GM12873 (cell line): Measurements from ENCODE around the gene AASS.

Source experiments
- TF ChIP-seq, protein P1 (sequence below): IDR thresholded peaks from 2 replicates; pipeline ENCODE4 v1.5.1; 2012; ENCODE audit warnings: low read depth, mild to moderate bottlenecking, moderate library complexity, low read length, control low read depth; ENCODE audit not compliant: insufficient read depth; ENCODE audit errors: missing control alignments

Gene AASS

DNA sequence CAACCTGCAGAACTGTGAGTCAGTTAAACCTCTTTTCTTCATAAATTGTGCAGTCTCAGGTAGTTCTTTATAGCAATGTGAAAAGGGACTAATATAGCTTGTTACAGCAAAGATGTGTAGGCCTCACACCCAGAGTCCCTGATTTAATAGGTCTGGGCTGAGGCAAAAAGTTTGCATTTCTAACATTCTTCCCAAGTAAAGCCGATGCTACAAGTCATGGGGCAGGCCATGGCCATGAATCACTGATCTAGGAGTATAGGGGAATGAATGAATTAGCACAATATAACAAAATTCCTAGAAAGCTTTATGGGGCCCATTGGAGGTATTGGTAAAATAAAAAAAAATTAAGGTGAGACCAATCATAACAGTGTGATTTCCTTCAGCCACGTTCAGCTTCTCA, 11.5 kb upstream of the AASS start:
- TF ChIP-seq, protein P1, sequence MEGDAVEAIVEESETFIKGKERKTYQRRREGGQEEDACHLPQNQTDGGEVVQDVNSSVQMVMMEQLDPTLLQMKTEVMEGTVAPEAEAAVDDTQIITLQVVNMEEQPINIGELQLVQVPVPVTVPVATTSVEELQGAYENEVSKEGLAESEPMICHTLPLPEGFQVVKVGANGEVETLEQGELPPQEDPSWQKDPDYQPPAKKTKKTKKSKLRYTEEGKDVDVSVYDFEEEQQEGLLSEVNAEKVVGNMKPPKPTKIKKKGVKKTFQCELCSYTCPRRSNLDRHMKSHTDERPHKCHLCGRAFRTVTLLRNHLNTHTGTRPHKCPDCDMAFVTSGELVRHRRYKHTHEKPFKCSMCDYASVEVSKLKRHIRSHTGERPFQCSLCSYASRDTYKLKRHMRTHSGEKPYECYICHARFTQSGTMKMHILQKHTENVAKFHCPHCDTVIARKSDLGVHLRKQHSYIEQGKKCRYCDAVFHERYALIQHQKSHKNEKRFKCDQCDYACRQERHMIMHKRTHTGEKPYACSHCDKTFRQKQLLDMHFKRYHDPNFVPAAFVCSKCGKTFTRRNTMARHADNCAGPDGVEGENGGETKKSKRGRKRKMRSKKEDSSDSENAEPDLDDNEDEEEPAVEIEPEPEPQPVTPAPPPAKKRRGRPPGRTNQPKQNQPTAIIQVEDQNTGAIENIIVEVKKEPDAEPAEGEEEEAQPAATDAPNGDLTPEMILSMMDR, result no peak

DNA sequence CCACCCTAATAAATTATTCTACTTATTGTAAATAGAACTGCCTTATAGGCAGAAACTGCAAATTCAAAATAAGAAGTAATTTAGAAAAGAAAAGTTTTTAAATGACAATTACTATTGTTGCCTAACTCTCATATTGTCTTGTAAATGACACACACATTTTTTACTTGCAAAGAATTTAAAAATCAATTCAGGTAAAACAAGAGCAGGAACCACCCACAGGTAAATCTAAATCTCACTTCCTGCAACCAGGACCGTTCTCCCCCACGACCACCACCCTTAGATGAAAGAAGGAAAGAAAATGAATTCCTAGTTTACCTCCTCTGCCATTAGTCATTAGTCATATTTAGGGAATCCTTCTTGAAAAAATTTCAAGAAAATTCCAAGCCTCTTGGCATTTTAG, 4.8 kb upstream of the AASS start:
- TF ChIP-seq, protein P1, result no peak

DNA sequence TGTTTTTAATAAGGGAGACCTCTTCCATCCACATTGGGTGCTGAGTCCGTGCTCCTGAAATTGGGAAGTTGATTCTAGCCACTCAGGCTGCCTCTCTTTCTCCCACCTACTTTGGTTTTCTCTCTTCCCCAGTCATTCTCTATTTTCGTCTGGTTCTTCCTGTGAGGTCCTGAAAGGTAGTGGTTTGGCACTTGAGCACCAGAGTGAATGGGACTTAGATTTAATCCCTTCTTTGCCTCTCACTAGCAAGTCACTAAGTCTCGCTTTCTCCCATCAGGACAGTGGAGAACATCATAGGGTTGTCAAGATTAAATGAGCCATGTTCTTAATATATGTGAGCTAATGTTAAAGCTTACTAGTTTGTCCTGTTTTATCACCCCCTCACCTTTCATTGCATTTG, 4.0 kb upstream of the AASS start:
- TF ChIP-seq, protein P1, result no peak

DNA sequence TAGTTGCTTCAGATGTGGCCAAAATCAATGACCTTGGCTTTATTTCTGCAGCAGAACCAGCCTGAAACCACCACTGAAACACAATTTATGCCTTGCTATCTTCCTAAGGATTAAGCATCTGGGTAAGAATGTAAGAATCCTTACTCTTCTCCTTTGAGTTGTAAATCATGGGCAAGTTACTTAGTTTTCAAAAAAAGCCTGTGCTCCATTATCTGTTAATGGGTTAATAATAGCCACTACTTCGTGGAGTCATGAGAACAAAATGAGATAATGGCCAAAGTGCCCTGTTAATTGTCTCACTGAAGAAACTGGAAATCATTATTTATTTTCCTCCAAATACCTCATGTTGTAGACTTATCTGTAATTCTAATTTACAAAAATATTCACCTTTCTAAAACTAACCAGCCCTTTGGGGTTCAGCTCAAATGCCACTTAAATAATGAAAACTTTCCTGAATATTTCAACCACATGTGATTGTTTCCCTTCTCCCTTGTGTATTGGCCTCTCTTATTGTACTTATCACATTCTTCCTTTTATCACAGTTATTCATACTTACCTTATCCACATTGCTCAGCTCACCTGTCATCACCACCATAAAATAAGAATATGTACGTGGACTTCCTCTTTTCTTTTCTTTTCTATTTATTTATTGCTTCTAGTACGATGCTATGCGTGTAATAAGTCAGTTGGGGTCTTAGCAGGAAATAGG, 2.0 kb upstream of the AASS start:
- TF ChIP-seq, protein P1, result no peak

DNA sequence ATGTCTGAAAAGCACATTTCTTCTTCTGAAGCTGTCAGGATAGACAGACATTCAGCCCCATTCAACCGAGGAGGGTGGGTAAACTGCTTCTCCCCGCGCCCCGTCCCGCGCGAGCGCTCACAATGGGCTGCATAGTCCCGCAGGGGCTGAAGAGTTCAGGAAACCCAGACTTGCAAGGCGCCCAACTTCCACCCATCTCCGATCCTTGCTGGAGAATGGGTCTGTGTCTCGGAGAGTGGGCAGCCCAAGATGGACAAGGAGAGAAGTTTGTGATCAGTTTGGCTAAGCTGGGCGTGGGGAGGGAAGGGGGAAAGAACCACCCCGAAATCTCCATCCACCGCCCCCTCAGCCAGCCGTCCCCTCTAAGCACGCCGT, 686 bp downstream of the AASS start:
- TF ChIP-seq, protein P1, result no peak

DNA sequence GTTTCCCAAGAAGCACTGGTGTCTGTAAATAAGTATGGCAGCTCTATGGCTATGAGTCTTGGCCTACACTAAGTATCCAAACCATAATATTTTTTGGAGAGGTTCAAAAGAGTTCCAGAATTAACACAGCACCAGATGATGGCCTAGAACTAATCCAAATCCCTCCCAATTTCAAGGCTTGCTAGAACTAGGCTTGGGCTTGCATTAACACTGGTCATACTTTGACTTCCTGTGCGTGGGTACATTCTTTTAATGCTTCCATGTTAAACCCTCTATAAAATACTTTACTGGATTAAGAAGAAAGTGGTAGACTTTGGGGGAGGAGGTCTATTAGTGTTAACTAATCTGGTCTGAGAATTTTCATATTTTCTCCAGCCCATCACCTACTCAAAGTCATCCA, 3.1 kb downstream of the AASS start:
- TF ChIP-seq, protein P1, result no peak

DNA sequence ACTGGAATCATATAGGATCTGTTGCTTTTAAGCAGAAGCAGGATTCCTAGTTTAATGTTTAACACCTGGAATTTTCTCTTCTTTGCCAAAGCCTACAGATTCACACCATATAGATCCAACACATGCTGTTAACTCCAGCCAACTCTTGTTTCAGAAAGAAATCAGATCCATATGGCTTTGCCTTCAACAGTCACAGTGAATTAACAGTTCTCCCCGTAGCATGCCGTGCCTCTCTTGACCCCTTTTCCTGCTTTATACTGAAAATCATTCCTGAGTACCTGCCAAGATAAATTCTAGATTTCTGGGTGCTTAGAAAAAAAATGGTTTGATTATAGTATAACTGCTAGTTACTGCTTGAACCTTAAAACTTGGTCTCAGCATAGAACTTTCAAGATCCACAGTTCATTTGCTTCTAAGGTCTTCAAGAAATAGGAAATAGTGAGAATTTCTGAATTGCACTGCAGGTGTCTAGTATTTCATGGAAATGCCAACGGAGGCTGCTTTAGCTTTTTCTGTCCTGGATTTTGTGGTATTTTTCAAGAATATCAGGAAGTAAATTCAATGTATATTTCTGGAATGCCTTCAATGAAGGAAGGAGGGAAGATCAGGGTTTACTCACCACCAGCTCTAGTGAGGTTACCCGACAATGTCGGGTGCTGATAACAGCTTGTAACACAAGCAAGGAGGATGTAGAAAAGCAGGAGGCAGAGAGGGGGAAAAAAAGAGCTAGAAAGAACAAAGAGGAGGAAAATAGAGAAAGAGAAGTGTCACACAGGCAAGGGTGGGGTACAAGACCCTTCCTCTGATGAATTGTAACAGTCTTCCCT, 6.6 kb downstream of the AASS start:
- TF ChIP-seq, protein P1, result no peak
